GM23248 (cell line): ENCODE measurements around the gene TRPC4AP. TPM values are rescaled to one million over a fixed set of nuclear protein-coding genes. Genes with fewer than 3 reads are reported as not detected.

ENCODE experiments used
- DNase-seq: peaks from one replicate; pipeline ENCODE4 v3.0.0-alpha.2; 2015
- H2AFZ ChIP-seq: fragments of 200-600 bp; sonication (generic); 2 replicates; pipeline ENCODE4 v1.6.1; 2016; ENCODE audit warnings: antibody characterized with exemption
- H3F3A ChIP-seq: fragments of 200-600 bp; sonication (generic); 2 replicates; pipeline ENCODE4 v1.6.1; 2016; ENCODE audit warnings: mild to moderate bottlenecking, antibody characterized with exemption, mixed run types; ENCODE audit not compliant: insufficient read depth
- H3K27ac ChIP-seq: fragments of 200-600 bp; sonication (generic); 2 replicates; pipeline ENCODE4 v1.5.1; 2016; ENCODE audit warnings: mild to moderate bottlenecking
- H3K27me3 ChIP-seq: fragments of 200-600 bp; sonication (generic); replicated peaks from 2 replicates; pipeline ENCODE4 v1.6.1; 2016; ENCODE audit warnings: mild to moderate bottlenecking; ENCODE audit not compliant: insufficient read depth
- H3K36me3 ChIP-seq: fragments of 200-600 bp; sonication (generic); 2 replicates; pipeline ENCODE4 v1.6.1; 2016; ENCODE audit warnings: low read depth, mild to moderate bottlenecking
- H3K4me1 ChIP-seq: fragments of 200-600 bp; sonication (generic); 2 replicates; pipeline ENCODE4 v1.6.1; 2016; ENCODE audit warnings: mild to moderate bottlenecking; ENCODE audit not compliant: insufficient read depth
- H3K4me2 ChIP-seq: fragments of 200-600 bp; sonication (generic); one replicate; pipeline ENCODE4 v1.6.1; 2016; ENCODE audit warnings: mild to moderate bottlenecking; ENCODE audit not compliant: unreplicated experiment
- H3K4me3 ChIP-seq: fragments of 200-600 bp; sonication (generic); 2 replicates; pipeline ENCODE4 v1.5.1; 2016; ENCODE audit warnings: mild to moderate bottlenecking
- H3K79me2 ChIP-seq: fragments of 200-600 bp; sonication (generic); 2 replicates; pipeline ENCODE4 v1.6.1; 2016; ENCODE audit warnings: mild to moderate bottlenecking; ENCODE audit not compliant: insufficient read depth
- H3K9ac ChIP-seq: fragments of 200-600 bp; sonication (generic); 2 replicates; pipeline ENCODE4 v1.6.1; 2016; ENCODE audit warnings: mild to moderate bottlenecking
- H3K9me2 ChIP-seq: fragments of 200-600 bp; sonication (generic); 2 replicates; pipeline ENCODE4 v1.6.1; 2016; ENCODE audit warnings: mixed run types, mild to moderate bottlenecking, moderate library complexity; ENCODE audit not compliant: insufficient read depth
- H3K9me3 ChIP-seq: fragments of 200-600 bp; sonication (generic); one replicate; pipeline ENCODE4 v1.6.1; 2017; ENCODE audit warnings: low read depth
- H4K20me1 ChIP-seq: fragments of 200-600 bp; sonication (generic); 2 replicates; pipeline ENCODE4 v1.6.0; 2016; ENCODE audit not compliant: insufficient read depth
- EZH2 ChIP-seq: fragments of 200-600 bp; sonication (generic); IDR thresholded peaks from 2 replicates; pipeline ENCODE4 v1.6.1; 2018; ENCODE audit warnings: antibody characterized with exemption, mild to moderate bottlenecking; ENCODE audit not compliant: insufficient read depth, poor library complexity, severe bottlenecking
- EZH2phosphoT487 ChIP-seq: fragments of 200-600 bp; sonication (generic); IDR thresholded peaks from 2 replicates; pipeline ENCODE4 v1.6.1; 2018; ENCODE audit warnings: antibody characterized with exemption, moderate library complexity, mild to moderate bottlenecking, low read depth; ENCODE audit not compliant: insufficient read depth
- WGBS, 2 experiments: methylation state at CpG; one replicate each; pipeline ENCODE4 v1.1.6; 2015 to 2017; ENCODE audit warnings: low lambda C conversion rate in 2 of 2, low coverage in 1 of 2; ENCODE audit errors: missing lambda C conversion rate in 2 of 2; 5-methylcytosine and 5-hydroxymethylcytosine counted together
- in situ Hi-C: fragments of 300-500 bp; cut with MboI; formaldehyde crosslinking; loops from 2 replicates; pipeline ENCODE4 v1.15.0; 2020
- polyA plus RNA-seq: library from polyadenylated mRNA; unstranded; fragments of >200 nt; fragmentation: Nextera tagmentation; extraction: Ambion mirVana; gene quantifications from 2 replicates; pipeline ENCODE4 v1.2.1, GENCODE V29; 2016
- total RNA-seq: library from RNA; depleted of rRNA; stranded (reverse); fragments of >200 nt; shearing (Covaris generic); gene quantifications from 2 replicates; pipeline ENCODE4 v1.2.3, GENCODE V29; 2014

Gene TRPC4AP
- total and polyA plus RNA-seq, 2 experiments from 2014 or later: 63.4 to 92.7 TPM

DNA sequence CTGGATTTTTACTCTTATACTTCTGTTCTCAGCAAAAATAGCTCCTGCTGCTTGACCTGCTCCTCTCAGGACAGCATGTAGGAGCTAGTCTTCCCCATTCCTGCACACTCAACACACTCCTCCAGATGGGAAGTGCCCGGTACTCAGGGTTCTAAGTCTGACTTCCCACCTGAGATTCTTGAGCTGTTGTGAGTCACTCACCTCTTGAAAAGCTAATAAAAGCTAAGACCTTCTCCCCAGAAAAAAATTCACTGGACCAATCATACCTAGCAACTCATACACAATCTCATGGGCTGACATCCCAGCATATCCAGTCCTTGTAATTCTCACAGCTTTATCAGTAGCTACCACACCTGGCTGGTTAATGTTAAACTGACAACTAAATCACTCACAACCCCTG is 53.5 kb downstream of the TRPC4AP start:
- Histone ChIP-seq H2AFZ (no peak overlapping the region), H3K4me2 (no peak overlapping the region), H3K27me3 (no peaks in the 10 kb centered on the region), H3F3A (0 out of 2 replicates have a peak, but pooled peaks cover 4% of the 10 kb centered on the region), H3K79me2 (peaks cover 91% of the 10 kb centered on the region), H3K4me1 (no peaks in the 10 kb centered on the region), H4K20me1 (no peaks in the 10 kb centered on the region), H3K27ac (no peak overlapping the region), H3K9ac (no peak overlapping the region), H3K9me2 (no peaks in the 10 kb centered on the region), H3K36me3 (peaks cover 48% of the 10 kb centered on the region), H3K9me3 (no peaks in the 10 kb centered on the region), H3K4me3 (no peak overlapping the region)
- in situ Hi-C loops: no loop called here
- TF ChIP-seq EZH2phosphoT487 (no peak), EZH2 (no peak)
- DNase-seq: no peak
- WGBS, 2 experiments: 96 to 100% methylated on average over 1 of the region's 1 CpG

DNA sequence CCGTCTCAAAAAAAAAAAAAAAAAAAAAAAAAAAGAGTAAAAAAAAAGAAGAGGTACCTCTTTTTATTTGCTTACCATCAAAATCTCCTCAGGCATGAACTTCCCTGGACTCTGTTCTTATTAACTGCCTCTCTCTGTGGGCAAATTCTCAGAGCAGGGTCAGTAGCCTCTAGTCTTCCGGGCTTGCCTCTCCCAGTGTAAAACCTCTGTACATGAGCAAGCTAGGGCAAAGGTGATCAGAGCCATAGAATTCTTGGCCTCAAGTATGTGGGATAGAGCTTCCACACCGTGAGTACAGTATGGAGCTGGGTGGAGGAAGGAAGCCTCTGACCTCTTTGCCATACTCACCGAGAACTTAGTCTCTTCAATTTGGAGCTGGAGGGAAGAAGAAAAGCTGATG is 58.5 kb downstream of the TRPC4AP start:
- no peak for DNase-seq
- Histone ChIP-seq H3F3A (0 out of 2 replicates have a peak, but pooled peaks cover 1% of the 10 kb centered on the region), H3K36me3 (peaks cover 57% of the 10 kb centered on the region), H3K79me2 (peaks cover 49% of the 10 kb centered on the region), H3K9me3 (no peaks in the 10 kb centered on the region), H3K4me2 (no peak overlapping the region), H3K4me1 (no peaks in the 10 kb centered on the region), H3K9me2 (no peaks in the 10 kb centered on the region), H3K27ac (no peak overlapping the region), H3K9ac (no peak overlapping the region), H3K27me3 (no peaks in the 10 kb centered on the region), H4K20me1 (no peaks in the 10 kb centered on the region), H3K4me3 (no peak overlapping the region), H2AFZ (no peak overlapping the region)
- in situ Hi-C loops: no loop called here
- TF ChIP-seq EZH2phosphoT487 (no peak), EZH2 (no peak)
- 92 to 98% methylated on average over 3 of the region's 4 CpGs for WGBS, 2 experiments

DNA sequence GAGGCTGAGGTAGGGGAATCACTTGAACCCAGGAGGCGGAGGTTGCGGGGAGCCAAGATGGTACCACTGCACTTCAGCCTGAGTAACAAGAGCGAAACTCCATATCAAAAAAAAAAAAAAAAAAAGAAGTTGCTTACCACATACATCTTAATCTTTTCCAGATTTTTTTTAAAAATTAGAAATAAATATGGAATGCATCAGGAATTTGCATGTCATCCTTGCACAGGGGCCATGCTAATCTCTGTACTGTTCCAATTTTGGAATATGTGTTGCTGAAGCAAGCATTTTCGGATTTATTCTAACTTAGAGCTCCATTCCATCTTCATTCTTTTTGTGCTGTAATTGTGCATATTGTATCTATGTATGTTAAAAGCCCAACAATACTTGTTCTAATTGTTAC is 62.5 kb downstream of the TRPC4AP start:
- in situ Hi-C loops: no loop called here
- peaks cover 60% of the 10 kb centered on the region for H3K36me3 ChIP-seq
- WGBS, 2 experiments: 95 to 99% methylated on average over 4 of the region's 4 CpGs

DNA sequence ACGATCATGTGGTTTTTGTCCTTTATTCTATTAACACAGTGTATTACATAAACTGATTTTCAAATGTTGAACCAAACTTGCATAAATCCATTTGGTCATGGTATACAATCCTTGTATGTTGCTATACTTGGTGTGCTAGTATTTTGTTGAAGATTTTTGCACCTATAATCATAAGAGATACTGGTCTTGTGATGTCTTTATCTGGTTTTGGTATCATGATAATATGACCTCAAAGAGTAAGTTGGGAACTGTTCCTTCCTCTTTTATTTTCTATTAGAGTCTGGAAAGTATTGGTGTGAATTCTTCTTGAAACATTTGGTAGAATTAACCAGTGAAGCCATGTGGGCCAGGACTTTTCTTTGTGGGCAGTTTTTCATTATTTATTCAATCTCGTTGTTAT is 65.3 kb downstream of the TRPC4AP start:
- Histone ChIP-seq H3K4me2 (no peak overlapping the region), H3K79me2 (peaks cover 23% of the 10 kb centered on the region; the same call in 1 of the 2 replicates), H3K9me2 (no peaks in the 10 kb centered on the region), H4K20me1 (no peaks in the 10 kb centered on the region), H2AFZ (no peak overlapping the region), H3K27me3 (no peaks in the 10 kb centered on the region), H3K4me3 (no peak overlapping the region), H3K36me3 (peaks cover 51% of the 10 kb centered on the region), H3K4me1 (no peaks in the 10 kb centered on the region), H3K27ac (no peak overlapping the region), H3F3A (no peaks in the 10 kb centered on the region), H3K9me3 (no peaks in the 10 kb centered on the region), H3K9ac (no peak overlapping the region)
- 96 to 99% methylated on average over 2 of the region's 2 CpGs for WGBS, 2 experiments
- DNase-seq: no peak
- in situ Hi-C loops: no loop called here
- TF ChIP-seq EZH2 (no peak), EZH2phosphoT487 (no peak)

More for the DNA sequence above, 62.5 kb downstream of the TRPC4AP start:
- Histone ChIP-seq H3K79me2 (peaks cover 28% of the 10 kb centered on the region), H4K20me1 (no peaks in the 10 kb centered on the region), H3K27me3 (no peaks in the 10 kb centered on the region), H3K9me2 (no peaks in the 10 kb centered on the region), H3K9ac (no peak overlapping the region), H3K4me1 (no peaks in the 10 kb centered on the region), H3K4me2 (no peak overlapping the region), H3K27ac (no peak overlapping the region), H2AFZ (no peak overlapping the region), H3K9me3 (no peaks in the 10 kb centered on the region), H3F3A (no peaks in the 10 kb centered on the region), H3K4me3 (no peak overlapping the region)
- no peak for DNase-seq
- TF ChIP-seq EZH2phosphoT487 (no peak), EZH2 (no peak)

DNA sequence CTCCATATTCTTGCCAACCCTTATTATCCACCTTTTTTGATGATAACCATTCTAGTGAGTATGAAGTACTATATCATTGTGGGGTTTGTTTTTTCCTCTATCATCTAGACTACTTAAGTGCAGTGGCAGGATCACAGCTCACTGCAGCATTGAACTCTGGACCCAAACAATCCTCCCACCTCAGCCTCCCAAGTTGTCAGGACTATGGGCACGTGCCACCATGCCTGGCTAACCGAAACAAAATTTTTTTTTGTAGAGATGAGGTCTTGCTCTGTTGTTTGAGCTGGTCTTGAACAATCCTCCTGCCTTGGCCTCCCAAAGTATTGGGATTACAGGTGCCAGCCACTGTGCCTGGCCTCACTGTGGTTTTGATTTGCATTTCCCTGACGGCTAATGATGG is 67.5 kb downstream of the TRPC4AP start:
- peaks cover 31% of the 10 kb centered on the region for H3K36me3 ChIP-seq
- no peaks in the 10 kb centered on the region for H3K9me3 ChIP-seq
- H3K9me2 ChIP-seq: no peaks in the 10 kb centered on the region
- in situ Hi-C loops: no loop called here
- no peak overlapping the region for H3K4me2 ChIP-seq
- TF ChIP-seq EZH2phosphoT487: no peak
- TF ChIP-seq EZH2: no peak
- DNase-seq: no peak
- no peaks in the 10 kb centered on the region for H3K4me1 ChIP-seq
- H3F3A ChIP-seq: 0 out of 2 replicates have a peak, but pooled peaks cover 4% of the 10 kb centered on the region
- H3K27me3 ChIP-seq: no peaks in the 10 kb centered on the region
- peaks cover 36% of the 10 kb centered on the region for H3K79me2 ChIP-seq
- 96 to 97% methylated on average over 3 of the region's 3 CpGs for WGBS, 2 experiments
- H3K4me3 ChIP-seq: no peak overlapping the region
- H3K27ac ChIP-seq: no peak overlapping the region
- no peak overlapping the region for H3K9ac ChIP-seq
- no peaks in the 10 kb centered on the region for H4K20me1 ChIP-seq
- no peak overlapping the region for H2AFZ ChIP-seq
